Measurements from ENCODE around the gene PPP1R7. TPM values are rescaled to one million over a fixed set of nuclear protein-coding genes. Genes with fewer than 3 reads are reported as not detected.
A peak's percentile ranks its signal among the peaks of the same experiment; 100 is the strongest.

The PPP1R7 gene
- total and polyA plus RNA-seq, 5 donors from 2014 or later: 68.0 to 150 (median 106) TPM

DNA sequence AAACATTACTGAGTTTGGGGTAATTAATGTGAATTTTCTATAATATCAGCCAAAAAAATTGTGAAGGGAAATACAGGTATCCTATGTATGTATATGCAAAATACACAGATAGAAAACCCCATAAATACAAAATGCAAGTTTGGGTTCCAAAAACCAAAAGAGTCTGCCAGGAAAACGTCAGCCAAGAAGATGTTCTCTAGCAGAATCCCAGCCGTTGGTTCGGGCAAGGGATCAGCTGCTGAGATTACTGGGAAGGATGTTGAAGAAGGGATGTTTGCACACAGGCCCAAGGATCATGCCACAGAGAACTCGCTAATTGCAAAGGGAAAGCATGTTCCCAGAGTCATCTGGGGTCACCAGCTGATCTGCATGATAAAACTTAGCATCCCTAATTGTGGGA, 28.7 kb downstream of the PPP1R7 start:
- H3K27me3 Mint-ChIP-seq: no peaks in the 10 kb centered on the region
- no peak overlapping the region for H3K4me3 ChIP-seq (ENCODE audit: low read depth, low read length)
- no peaks in the 10 kb centered on the region for H3K4me1 ChIP-seq (ENCODE audit: control insufficient read depth, insufficient read depth, low read length, poor library complexity, severe bottlenecking)
- H3K9me3 ChIP-seq (ENCODE audit: control insufficient read depth in 2 of 2, low read length in 2 of 2): no peaks in the 10 kb centered on the region
- peaks cover 33% of the 10 kb centered on the region for H3K36me3 Mint-ChIP-seq
- H3K36me3 ChIP-seq (ENCODE audit: control insufficient read depth, insufficient read depth, low read length): peaks cover 41% of the 10 kb centered on the region
- H3K4me3 Mint-ChIP-seq: no peak overlapping the region
- no peaks in the 10 kb centered on the region for H3K9me3 Mint-ChIP-seq
- DNase-seq: no peak
- H3K27me3 ChIP-seq (ENCODE audit: control insufficient read depth, insufficient read depth, low read length): no peaks in the 10 kb centered on the region
- peaks cover 0 to 16% (median 7%) of the 10 kb centered on the region in 4 donors for H3K4me1 Mint-ChIP-seq
- no peak overlapping the region for H3K27ac ChIP-seq (ENCODE audit: insufficient read depth, low read length, poor library complexity, severe bottlenecking)
- no peak for ATAC-seq (ENCODE audit: low read depth in 2 of 2)
- peak overlapping the region in 2 of 3 donors; percentile 8 to 60 for H3K27ac Mint-ChIP-seq

GRCh38 chr2:241179899-241180298, 29.6 kb downstream of the PPP1R7 start:
- Histone ChIP-seq H3K27me3 (ENCODE audit: control insufficient read depth, insufficient read depth, low read length) (no peaks in the 10 kb centered on the region), H3K27ac (ENCODE audit: insufficient read depth, low read length, poor library complexity, severe bottlenecking) (no peak overlapping the region), H3K36me3 (ENCODE audit: control insufficient read depth, insufficient read depth, low read length) (peaks cover 35% of the 10 kb centered on the region), H3K4me3 (ENCODE audit: low read depth, low read length) (no peak overlapping the region), H3K9me3 (ENCODE audit: control insufficient read depth in 2 of 2, low read length in 2 of 2) (no peaks in the 10 kb centered on the region), H3K4me1 (ENCODE audit: control insufficient read depth, insufficient read depth, low read length, poor library complexity, severe bottlenecking) (no peaks in the 10 kb centered on the region)
- Mint-ChIP-seq H3K36me3 (peaks cover 29% of the 10 kb centered on the region), H3K9me3 (no peaks in the 10 kb centered on the region), H3K27ac (no peak overlapping the region), H3K4me3 (no peak overlapping the region), H3K27me3 (no peaks in the 10 kb centered on the region), H3K4me1 (peaks cover 0 to 15% (median 4%) of the 10 kb centered on the region in 4 donors)
- ATAC-seq (ENCODE audit: low read depth in 2 of 2): no peak
- DNase-seq: peak in 1 of 3 donors; percentile 20

DNA sequence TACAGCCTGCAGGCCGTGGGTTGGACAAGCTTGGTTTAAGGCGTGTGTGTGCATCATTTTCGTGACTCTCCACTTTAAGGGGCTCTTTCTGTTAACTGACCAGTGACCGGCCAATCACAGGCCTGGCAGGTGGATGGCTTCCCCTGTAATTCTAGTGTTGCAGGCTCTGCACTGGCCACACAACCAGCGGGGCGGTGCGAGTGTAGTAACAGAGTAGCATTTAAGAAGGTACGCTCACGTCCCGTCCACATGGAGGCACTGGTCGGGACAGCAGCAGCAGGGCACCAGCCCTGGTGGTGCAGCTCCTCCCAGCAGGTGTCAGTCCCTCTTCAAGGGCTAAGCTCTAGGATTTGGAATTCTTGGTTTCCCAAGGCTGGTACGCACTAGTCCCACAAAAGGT, 30.2 kb downstream of the PPP1R7 start:
- Mint-ChIP-seq H3K4me1 (peaks cover 0 to 9% (median 3%) of the 10 kb centered on the region in 4 donors), H3K36me3 (peaks cover 23% of the 10 kb centered on the region), H3K4me3 (no peak overlapping the region), H3K9me3 (no peaks in the 10 kb centered on the region), H3K27me3 (no peaks in the 10 kb centered on the region), H3K27ac (no peak overlapping the region)
- no peaks in the 10 kb centered on the region for H3K9me3 ChIP-seq (ENCODE audit: control insufficient read depth in 2 of 2, low read length in 2 of 2)
- H3K27me3 ChIP-seq (ENCODE audit: control insufficient read depth, insufficient read depth, low read length): no peaks in the 10 kb centered on the region
- H3K4me3 ChIP-seq (ENCODE audit: low read depth, low read length): no peak overlapping the region
- peaks cover 29% of the 10 kb centered on the region for H3K36me3 ChIP-seq (ENCODE audit: control insufficient read depth, insufficient read depth, low read length)
- no peak for DNase-seq
- ATAC-seq (ENCODE audit: low read depth in 2 of 2): no peak
- H3K4me1 ChIP-seq (ENCODE audit: control insufficient read depth, insufficient read depth, low read length, poor library complexity, severe bottlenecking): no peaks in the 10 kb centered on the region
- H3K27ac ChIP-seq (ENCODE audit: insufficient read depth, low read length, poor library complexity, severe bottlenecking): no peak overlapping the region

DNA sequence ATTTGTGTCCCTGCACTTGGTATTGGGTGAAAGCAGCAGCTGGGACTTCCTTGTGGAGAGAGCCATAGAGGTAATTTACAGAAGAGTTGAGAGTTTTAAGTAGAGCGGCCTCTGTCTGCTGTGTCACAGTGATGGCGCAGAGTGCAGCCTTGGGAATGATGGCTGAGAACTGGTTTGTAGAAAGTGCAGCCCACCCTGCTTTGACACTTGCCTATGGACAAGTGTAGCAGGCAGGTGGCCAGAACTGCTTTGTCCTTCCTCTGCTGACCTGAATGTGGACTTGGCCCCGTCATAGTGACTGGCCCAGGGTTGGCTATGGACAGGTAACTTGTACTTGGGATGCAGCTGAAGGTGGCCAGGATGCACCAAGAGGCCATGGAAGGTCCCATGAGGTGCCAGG, 31.9 kb downstream of the PPP1R7 start:
- Histone ChIP-seq H3K36me3 (ENCODE audit: control insufficient read depth, insufficient read depth, low read length) (peaks cover 28% of the 10 kb centered on the region), H3K9me3 (ENCODE audit: control insufficient read depth in 2 of 2, low read length in 2 of 2) (no peaks in the 10 kb centered on the region), H3K27ac (ENCODE audit: insufficient read depth, low read length, poor library complexity, severe bottlenecking) (no peak overlapping the region), H3K27me3 (ENCODE audit: control insufficient read depth, insufficient read depth, low read length) (no peaks in the 10 kb centered on the region), H3K4me3 (ENCODE audit: low read depth, low read length) (no peak overlapping the region), H3K4me1 (ENCODE audit: control insufficient read depth, insufficient read depth, low read length, poor library complexity, severe bottlenecking) (no peaks in the 10 kb centered on the region)
- peaks cover 0 to 9% (median 3%) of the 10 kb centered on the region in 4 donors for H3K4me1 Mint-ChIP-seq
- no peaks in the 10 kb centered on the region for H3K27me3 Mint-ChIP-seq
- H3K27ac Mint-ChIP-seq: no peak overlapping the region
- H3K9me3 Mint-ChIP-seq: no peaks in the 10 kb centered on the region
- peaks cover 23% of the 10 kb centered on the region for H3K36me3 Mint-ChIP-seq
- ATAC-seq (ENCODE audit: low read depth in 2 of 2) (no peak), DNase-seq (no peak)
- H3K4me3 Mint-ChIP-seq: no peak overlapping the region

DNA sequence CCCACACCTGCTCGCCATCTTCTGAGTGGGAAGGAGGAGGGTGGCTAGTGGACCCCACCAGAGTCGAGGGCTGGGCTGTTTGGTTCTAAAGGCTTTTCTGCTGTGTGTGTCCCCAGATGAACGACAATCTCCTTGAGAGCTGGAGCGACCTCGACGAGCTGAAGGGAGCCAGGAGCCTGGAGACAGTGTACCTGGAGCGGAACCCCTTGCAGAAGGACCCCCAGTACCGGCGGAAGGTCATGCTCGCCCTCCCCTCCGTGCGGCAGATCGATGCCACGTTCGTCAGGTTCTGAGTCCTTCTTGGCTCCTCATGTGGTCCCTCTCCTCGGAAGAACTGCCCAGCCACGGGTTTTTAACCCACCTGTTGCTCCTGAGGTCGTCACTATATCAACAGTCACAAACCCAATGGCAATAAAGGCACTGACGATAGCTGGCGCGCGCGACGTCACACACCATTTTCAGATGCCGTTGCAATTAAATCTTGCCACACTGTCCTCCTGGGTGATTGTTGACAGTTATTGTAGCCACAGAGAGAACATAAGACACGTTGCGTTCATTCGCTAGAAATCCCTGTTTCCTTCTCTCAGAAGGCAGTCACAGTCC, 32.4 kb downstream of the PPP1R7 start:
- Histone ChIP-seq H3K9me3 (ENCODE audit: control insufficient read depth in 2 of 2, low read length in 2 of 2) (no peaks in the 10 kb centered on the region), H3K36me3 (ENCODE audit: control insufficient read depth, insufficient read depth, low read length) (peaks cover 25% of the 10 kb centered on the region), H3K4me1 (ENCODE audit: control insufficient read depth, insufficient read depth, low read length, poor library complexity, severe bottlenecking) (no peaks in the 10 kb centered on the region), H3K27ac (ENCODE audit: insufficient read depth, low read length, poor library complexity, severe bottlenecking) (no peak overlapping the region), H3K27me3 (ENCODE audit: control insufficient read depth, insufficient read depth, low read length) (no peaks in the 10 kb centered on the region), H3K4me3 (ENCODE audit: low read depth, low read length) (no peak overlapping the region)
- ATAC-seq (ENCODE audit: low read depth in 2 of 2) (no peak), DNase-seq (no peak)
- Mint-ChIP-seq H3K4me3 (no peak overlapping the region), H3K27me3 (no peaks in the 10 kb centered on the region), H3K4me1 (peaks cover 0 to 9% (median 3%) of the 10 kb centered on the region in 4 donors), H3K27ac (no peak overlapping the region), H3K36me3 (peaks cover 23% of the 10 kb centered on the region), H3K9me3 (no peaks in the 10 kb centered on the region)

DNA sequence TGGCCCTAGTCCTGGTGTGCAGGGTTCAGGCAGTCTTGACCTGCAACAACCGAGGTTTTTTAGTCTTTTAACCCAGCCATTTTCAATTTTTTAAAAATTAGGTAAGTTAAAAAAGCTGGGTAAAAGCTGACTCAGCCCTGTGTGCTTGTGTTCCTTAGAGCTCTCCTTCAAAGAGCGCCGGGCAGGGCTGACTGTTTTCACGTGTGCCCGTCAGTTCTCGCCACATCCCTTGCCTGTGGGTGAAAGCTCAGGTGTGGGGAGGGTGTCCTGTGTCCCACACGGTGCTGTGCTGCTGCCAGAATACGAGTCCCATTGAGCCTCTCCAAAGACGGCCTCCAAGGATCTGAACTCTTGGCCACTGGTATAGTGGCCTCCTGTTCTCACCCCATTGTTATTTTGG, 33.0 kb downstream of the PPP1R7 start:
- H3K27me3 ChIP-seq (ENCODE audit: control insufficient read depth, insufficient read depth, low read length): no peaks in the 10 kb centered on the region
- H3K4me3 Mint-ChIP-seq: no peak overlapping the region
- no peak overlapping the region for H3K4me3 ChIP-seq (ENCODE audit: low read depth, low read length)
- H3K36me3 Mint-ChIP-seq: peaks cover 23% of the 10 kb centered on the region
- ATAC-seq (ENCODE audit: low read depth in 2 of 2) (no peak), DNase-seq (no peak)
- peaks cover 22% of the 10 kb centered on the region for H3K36me3 ChIP-seq (ENCODE audit: control insufficient read depth, insufficient read depth, low read length)
- H3K9me3 ChIP-seq (ENCODE audit: control insufficient read depth in 2 of 2, low read length in 2 of 2): no peaks in the 10 kb centered on the region
- H3K4me1 ChIP-seq (ENCODE audit: control insufficient read depth, insufficient read depth, low read length, poor library complexity, severe bottlenecking): no peaks in the 10 kb centered on the region
- no peaks in the 10 kb centered on the region for H3K9me3 Mint-ChIP-seq
- H3K4me1 Mint-ChIP-seq: peaks cover 0 to 9% (median 3%) of the 10 kb centered on the region in 4 donors
- no peaks in the 10 kb centered on the region for H3K27me3 Mint-ChIP-seq
- H3K27ac ChIP-seq (ENCODE audit: insufficient read depth, low read length, poor library complexity, severe bottlenecking): no peak overlapping the region
- no peak overlapping the region for H3K27ac Mint-ChIP-seq

GRCh38 chr2:241184901-241185300, 34.6 kb downstream of the PPP1R7 start:
- Mint-ChIP-seq H3K36me3 (peaks cover 11% of the 10 kb centered on the region), H3K27me3 (no peaks in the 10 kb centered on the region), H3K4me3 (no peak overlapping the region), H3K4me1 (no peaks in the 10 kb centered on the region), H3K27ac (no peak overlapping the region), H3K9me3 (no peaks in the 10 kb centered on the region)
- Histone ChIP-seq H3K27me3 (ENCODE audit: control insufficient read depth, insufficient read depth, low read length) (no peaks in the 10 kb centered on the region), H3K4me3 (ENCODE audit: low read depth, low read length) (no peak overlapping the region), H3K9me3 (ENCODE audit: control insufficient read depth in 2 of 2, low read length in 2 of 2) (no peaks in the 10 kb centered on the region), H3K36me3 (ENCODE audit: control insufficient read depth, insufficient read depth, low read length) (peaks cover 17% of the 10 kb centered on the region), H3K4me1 (ENCODE audit: control insufficient read depth, insufficient read depth, low read length, poor library complexity, severe bottlenecking) (no peaks in the 10 kb centered on the region), H3K27ac (ENCODE audit: insufficient read depth, low read length, poor library complexity, severe bottlenecking) (no peak overlapping the region)
- DNase-seq: no peak
- no peak for ATAC-seq (ENCODE audit: low read depth in 2 of 2)

DNA sequence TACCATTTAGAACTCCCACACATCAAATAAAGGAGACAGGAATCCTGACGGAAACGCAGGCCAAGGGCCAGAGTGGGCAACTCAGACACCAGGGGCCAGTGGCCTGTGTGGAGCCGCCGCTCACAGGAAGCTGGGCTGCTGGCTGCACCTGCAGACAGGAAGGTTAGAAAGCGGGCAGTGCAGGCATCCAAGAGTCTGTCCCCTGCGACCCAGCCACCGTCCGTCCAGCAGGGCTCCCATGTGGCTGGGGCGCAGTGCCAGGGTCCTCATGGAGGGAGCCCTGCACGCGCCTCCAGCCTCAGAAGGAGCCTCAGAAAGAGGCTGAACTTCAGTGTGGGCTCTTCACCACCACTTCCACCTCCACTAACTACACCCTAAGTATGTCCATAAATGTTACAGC, 35.7 kb downstream of the PPP1R7 start:
- peaks cover 13% of the 10 kb centered on the region for H3K36me3 ChIP-seq (ENCODE audit: control insufficient read depth, insufficient read depth, low read length)
- no peak overlapping the region for H3K27ac Mint-ChIP-seq
- no peaks in the 10 kb centered on the region for H3K4me1 Mint-ChIP-seq
- H3K4me3 ChIP-seq (ENCODE audit: low read depth, low read length): no peak overlapping the region
- ATAC-seq (ENCODE audit: low read depth in 2 of 2) (no peak), DNase-seq (no peak)
- H3K9me3 Mint-ChIP-seq: no peaks in the 10 kb centered on the region
- H3K27me3 Mint-ChIP-seq: no peaks in the 10 kb centered on the region
- H3K36me3 Mint-ChIP-seq: peaks cover 7% of the 10 kb centered on the region
- no peak overlapping the region for H3K4me3 Mint-ChIP-seq
- no peaks in the 10 kb centered on the region for H3K9me3 ChIP-seq (ENCODE audit: control insufficient read depth in 2 of 2, low read length in 2 of 2)
- H3K27ac ChIP-seq (ENCODE audit: insufficient read depth, low read length, poor library complexity, severe bottlenecking): no peak overlapping the region
- no peaks in the 10 kb centered on the region for H3K4me1 ChIP-seq (ENCODE audit: control insufficient read depth, insufficient read depth, low read length, poor library complexity, severe bottlenecking)
- no peaks in the 10 kb centered on the region for H3K27me3 ChIP-seq (ENCODE audit: control insufficient read depth, insufficient read depth, low read length)
